HG03095 (cell line): ENCODE data around the gene FAM171A2.

Experiments used
- ATAC-seq: cut with Tn5 transposase; IDR thresholded peaks from one replicate; pipeline ENCODE4 v1.9.1; 2021; ENCODE audit warnings: moderate library complexity; ENCODE audit not compliant: unreplicated experiment

FAM171A2 gene

GRCh38 chr17:44307387-44308186, 56.1 kb downstream of the FAM171A2 start:
- no peak for ATAC-seq

GRCh38 chr17:44304651-44305050, 59.0 kb downstream of the FAM171A2 start:
- no peak for ATAC-seq
